ENCODE results near the gene SEMA4D.

GRCh38 chr9:89398621-89399020, 99.3 kb downstream of the SEMA4D start:
- TF ChIP-seq, protein P1, sequence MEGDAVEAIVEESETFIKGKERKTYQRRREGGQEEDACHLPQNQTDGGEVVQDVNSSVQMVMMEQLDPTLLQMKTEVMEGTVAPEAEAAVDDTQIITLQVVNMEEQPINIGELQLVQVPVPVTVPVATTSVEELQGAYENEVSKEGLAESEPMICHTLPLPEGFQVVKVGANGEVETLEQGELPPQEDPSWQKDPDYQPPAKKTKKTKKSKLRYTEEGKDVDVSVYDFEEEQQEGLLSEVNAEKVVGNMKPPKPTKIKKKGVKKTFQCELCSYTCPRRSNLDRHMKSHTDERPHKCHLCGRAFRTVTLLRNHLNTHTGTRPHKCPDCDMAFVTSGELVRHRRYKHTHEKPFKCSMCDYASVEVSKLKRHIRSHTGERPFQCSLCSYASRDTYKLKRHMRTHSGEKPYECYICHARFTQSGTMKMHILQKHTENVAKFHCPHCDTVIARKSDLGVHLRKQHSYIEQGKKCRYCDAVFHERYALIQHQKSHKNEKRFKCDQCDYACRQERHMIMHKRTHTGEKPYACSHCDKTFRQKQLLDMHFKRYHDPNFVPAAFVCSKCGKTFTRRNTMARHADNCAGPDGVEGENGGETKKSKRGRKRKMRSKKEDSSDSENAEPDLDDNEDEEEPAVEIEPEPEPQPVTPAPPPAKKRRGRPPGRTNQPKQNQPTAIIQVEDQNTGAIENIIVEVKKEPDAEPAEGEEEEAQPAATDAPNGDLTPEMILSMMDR (conservative IDR thresholded peaks at IDR 0.05; ENCODE audit: low read depth, low read length), result no peak
- TF ChIP-seq EZH2 (IDR thresholded peaks at IDR 0.05; ENCODE audit: low read length, unreplicated experiment), result no peak
